HCT116 (cell line): ENCODE data around the gene NAXE. TPM values are rescaled to one million over a fixed set of nuclear protein-coding genes. Genes with fewer than 3 reads are reported as not detected.

Experiments
- ATAC-seq: fragments of 200-7000 bp; cut with Tn5 transposase; 2 replicates; pipeline ENCODE4 v1.9.1; 2020; ENCODE audit warnings: mild to moderate bottlenecking, moderate library complexity
- BruUV-seq: library from RNA; stranded (reverse); fragments of 400-500 nt; replicated peaks from 2 replicates; lab custom pipeline; 2021; lab: Mats Ljungman, UMichigan
- CTCF ChIA-PET: fragments of 300-600 bp; sonication (Branson Sonifier 250); formaldehyde crosslinking; loops from one replicate; lab custom pipeline; 2021; ENCODE audit warnings: antibody characterized with exemption; lab: Charles Lee
- POLR2A ChIA-PET: fragments of 300-600, 350-600 bp; sonication (Branson Sonifier 250); formaldehyde crosslinking; loops from one replicate; lab custom pipeline; 2021; ENCODE audit warnings: antibody characterized with exemption; lab: Charles Lee
- RAD21 ChIA-PET, 2 experiments: fragments of 300-600 bp; sonication (Branson Sonifier 250); formaldehyde crosslinking; loops; one replicate each; lab custom pipeline; 2023; ENCODE audit warnings: low total read pairs in 2 of 2; ENCODE audit not compliant: uncharacterized antibody in 2 of 2, unreplicated experiment in 2 of 2, low non-redundant PET in 1 of 2; lab: Charles Lee
- DNase-seq: peaks from one replicate; pipeline ENCODE4 v3.0.0-alpha.2; 2010; ENCODE audit warnings: low read depth, low spot score
- H2AFZ ChIP-seq: fragments of 200-600 bp; shearing (Covaris generic), sonication (generic); 2 replicates; pipeline ENCODE4 v1.6.1; 2017; ENCODE audit warnings: low read depth, mixed run types, mixed read lengths, antibody characterized with exemption, low read length; ENCODE audit not compliant: poor library complexity, severe bottlenecking
- H3K27ac ChIP-seq: 2 replicates; pipeline ENCODE4 v1.5.1; 2012; ENCODE audit warnings: low read depth, low read length
- H3K27me3 ChIP-seq: fragments of 200-600 bp; sonication (generic); 2 replicates; pipeline ENCODE4 v1.6.1; 2016; ENCODE audit warnings: mixed run types, low read length, mixed read lengths; ENCODE audit not compliant: insufficient read depth
- H3K36me3 ChIP-seq, 2 experiments: fragments of 200-500 bp in 1 of 2; fragments of 200-600 bp in 1 of 2; sonication (Bioruptor generic) in 1 of 2; sonication (generic) in 1 of 2; 2 replicates each; pipeline versions ENCODE4 v1.5.1 to v1.6.1; 2014 to 2016; ENCODE audit warnings: low read length in 2 of 2, inconsistent platforms in 1 of 2, mixed read lengths in 1 of 2, mixed run types in 1 of 2; ENCODE audit not compliant: insufficient read depth in 2 of 2, control insufficient read depth in 1 of 2
- H3K4me1 ChIP-seq, 2 experiments: fragments of 200-600 bp in 1 of 2; sonication (generic) in 1 of 2; 2 replicates each; pipeline versions ENCODE4 v1.5.1 to v1.6.1; 2012 to 2017; ENCODE audit warnings: low read length in 2 of 2, inconsistent platforms in 1 of 2, mild to moderate bottlenecking in 1 of 2, mixed read lengths in 1 of 2, mixed run types in 1 of 2, moderate library complexity in 1 of 2; ENCODE audit not compliant: insufficient read depth in 2 of 2, control insufficient read depth in 1 of 2
- H3K4me2 ChIP-seq: fragments of 200-600 bp; sonication (generic); 2 replicates; pipeline ENCODE4 v1.6.1; 2017; ENCODE audit warnings: mixed run types, low read length, mixed read lengths
- H3K4me3 ChIP-seq, 2 experiments: fragments of 200-600 bp in 1 of 2; sonication (generic) in 1 of 2; replicated peaks in 1 of 2; 2 replicates each; pipeline ENCODE4 v1.5.1; 2011 to 2016; ENCODE audit warnings: low read length in 2 of 2, control low read depth in 1 of 2, low read depth in 1 of 2, mild to moderate bottlenecking in 1 of 2, mixed read lengths in 1 of 2, mixed run types in 1 of 2
- H3K79me2 ChIP-seq: fragments of 200-600 bp; sonication (generic); 2 replicates; pipeline ENCODE4 v1.6.1; 2017; ENCODE audit warnings: mild to moderate bottlenecking, mixed run types, low read length, moderate library complexity, mixed read lengths; ENCODE audit not compliant: insufficient read depth
- H3K9ac ChIP-seq: fragments of 200-600 bp; sonication (generic); 2 replicates; pipeline ENCODE4 v1.6.1; 2016; ENCODE audit warnings: low read length, mixed read lengths
- H3K9me2 ChIP-seq: fragments of 200-600 bp; sonication (generic), shearing (Covaris generic); 2 replicates; pipeline ENCODE4 v1.6.1; 2017; ENCODE audit warnings: mixed run types, mild to moderate bottlenecking, moderate library complexity; ENCODE audit not compliant: insufficient read depth
- H3K9me3 ChIP-seq, 2 experiments: fragments of 200-500 bp in 1 of 2; fragments of 200-600 bp in 1 of 2; sonication (Bioruptor generic) in 1 of 2; sonication (generic) in 1 of 2; 2 replicates each; pipeline ENCODE4 v1.6.1; 2014 to 2017; ENCODE audit warnings: low read length in 2 of 2, mixed read lengths in 2 of 2, inconsistent platforms in 1 of 2, low read depth in 1 of 2, mild to moderate bottlenecking in 1 of 2, mixed run types in 1 of 2, moderate library complexity in 1 of 2; ENCODE audit not compliant: control insufficient read depth in 1 of 2, insufficient read depth in 1 of 2
- H4K20me1 ChIP-seq: fragments of 200-600 bp; sonication (generic), shearing (Covaris generic); 2 replicates; pipeline ENCODE4 v1.6.1; 2017; ENCODE audit warnings: mixed run types, mild to moderate bottlenecking, moderate library complexity; ENCODE audit not compliant: insufficient read depth
- CBX3 ChIP-seq: IDR thresholded peaks from 2 replicates; pipeline ENCODE4 v1.6.1; 2012; ENCODE audit warnings: low read depth
- CEBPB ChIP-seq: IDR thresholded peaks from 2 replicates; pipeline ENCODE4 v1.6.1; 2012; ENCODE audit warnings: low read depth
- EGR1 ChIP-seq: IDR thresholded peaks from 2 replicates; pipeline ENCODE4 v1.6.1; 2012; ENCODE audit warnings: low read depth
- JUND ChIP-seq: IDR thresholded peaks from 2 replicates; pipeline ENCODE4 v1.6.1; 2012
- MAX ChIP-seq: IDR thresholded peaks from 2 replicates; pipeline ENCODE4 v1.6.1; 2012
- POLR2A ChIP-seq: IDR thresholded peaks from 2 replicates; pipeline ENCODE4 v1.7.0; 2011; ENCODE audit warnings: borderline replicate concordance; ENCODE audit not compliant: insufficient read depth, insufficient read length; ENCODE audit errors: extremely low read depth
- POLR2AphosphoS5 ChIP-seq: IDR thresholded peaks from 2 replicates; pipeline ENCODE4 v1.6.1; 2011; ENCODE audit warnings: mild to moderate bottlenecking, low read depth, low read length, moderate library complexity
- REST ChIP-seq: IDR thresholded peaks from 2 replicates; pipeline ENCODE4 v1.6.1; 2012; ENCODE audit warnings: low read depth
- ZBTB33 ChIP-seq: IDR thresholded peaks from 2 replicates; pipeline ENCODE4 v1.6.1; 2011; ENCODE audit warnings: mild to moderate bottlenecking, low read length, moderate library complexity; ENCODE audit not compliant: insufficient replicate concordance; ENCODE audit errors: extremely low read depth
- ZNF274 ChIP-seq: fragments of 200-500 bp; sonication (Bioruptor generic); IDR thresholded peaks from 2 replicates; pipeline ENCODE4 v1.6.1; 2014; ENCODE audit warnings: mild to moderate bottlenecking, low read depth, low read length, inconsistent platforms
- intact Hi-C: fragments of 100-400 bp; cut with micrococcal nuclease; formaldehyde crosslinking; loops from 2 replicates; pipeline ENCODE4 v1.10.0; 2022
- total RNA-seq: library from RNA; stranded (reverse); gene quantifications from one replicate; pipeline ENCODE4 v1.2.1, GENCODE V29; 2021; ENCODE audit not compliant: unreplicated experiment

The NAXE gene
- total RNA-seq, 1 experiment from 2014 or later: 139 TPM

DNA sequence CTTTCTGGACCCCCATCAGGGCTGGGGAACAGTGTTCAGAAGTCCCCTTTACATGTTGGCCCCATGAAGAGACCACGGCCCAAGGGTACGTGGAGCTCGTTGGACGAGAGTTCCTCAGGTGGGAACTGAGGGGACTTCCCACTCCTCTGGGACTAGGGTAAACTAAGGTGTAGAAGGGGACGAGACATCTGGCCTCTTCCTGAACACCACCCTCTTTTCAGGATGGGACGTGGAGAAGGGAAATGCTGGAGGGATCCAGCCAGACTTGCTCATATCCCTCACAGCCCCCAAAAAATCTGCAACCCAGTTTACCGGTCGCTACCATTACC lies 2.0 kb downstream of the NAXE start:
- ATAC-seq (no peak), DNase-seq (no peak)
- Histone ChIP-seq H3K4me2 (no peak overlapping the region), H3K4me3 (no peak overlapping the region), H3K9ac (no peak overlapping the region), H3K9me3 (no peaks in the 10 kb centered on the region), H3K27ac (0 out of 2 replicates have a peak overlapping the region, but pooled peaks have one; percentile 89), H3K79me2 (peaks cover 38% of the 10 kb centered on the region), H3K36me3 (peaks cover 29 to 55% of the 10 kb centered on the region in 2 experiments; a peak in 3 of 4 replicates), H3K4me1 (peaks cover 4 to 19% of the 10 kb centered on the region in 2 experiments; a peak in 2 of 4 replicates), H3K9me2 (no peaks in the 10 kb centered on the region), H2AFZ (no peak overlapping the region), H4K20me1 (no peaks in the 10 kb centered on the region), H3K27me3 (no peaks in the 10 kb centered on the region)
- intact Hi-C loops: no loop called here
- ChIA-PET POLR2A (interaction anchor here (1.1 kb wide), 2 partner anchors 68 to 92 kb away, joined by 3 read pairs; no protein-coding TSS in a partner anchor), RAD21 (no interaction called here), CTCF (interaction anchor here (1.3 to 1.8 kb wide), 2 partner anchors 8 to 14 kb away, joined by 4 to 7 read pairs; partner anchors contain the start of gene GPATCH4)
- TF ChIP-seq CBX3 (no peak), CEBPB (no peak), ZBTB33 (no peak), MAX (no peak), REST (no peak), ZNF274 (no peak), JUND (no peak), POLR2AphosphoS5 (no peak), POLR2A (no peak), EGR1 (no peak)
- BruUV-seq: no TSS peak
